Epithelial cell of esophagus (primary cell): Measurements from ENCODE around the gene MAN2B1.

Experiments used
- DNase-seq: peaks from one replicate; pipeline ENCODE4 v3.0.0; 2010; ENCODE audit warnings: low read depth
- H3K4me3 ChIP-seq: 2 replicates; pipeline ENCODE4 v1.5.1; 2011; ENCODE audit warnings: mild to moderate bottlenecking, low read length, control low read depth
- TF ChIP-seq, protein P1 (sequence below): IDR thresholded peaks from 2 replicates; pipeline ENCODE4 v1.5.1; 2011; ENCODE audit warnings: low read depth, mild to moderate bottlenecking, low read length, control low read depth, inconsistent platforms; ENCODE audit not compliant: insufficient read depth; ENCODE audit errors: missing control alignments

Gene MAN2B1

DNA sequence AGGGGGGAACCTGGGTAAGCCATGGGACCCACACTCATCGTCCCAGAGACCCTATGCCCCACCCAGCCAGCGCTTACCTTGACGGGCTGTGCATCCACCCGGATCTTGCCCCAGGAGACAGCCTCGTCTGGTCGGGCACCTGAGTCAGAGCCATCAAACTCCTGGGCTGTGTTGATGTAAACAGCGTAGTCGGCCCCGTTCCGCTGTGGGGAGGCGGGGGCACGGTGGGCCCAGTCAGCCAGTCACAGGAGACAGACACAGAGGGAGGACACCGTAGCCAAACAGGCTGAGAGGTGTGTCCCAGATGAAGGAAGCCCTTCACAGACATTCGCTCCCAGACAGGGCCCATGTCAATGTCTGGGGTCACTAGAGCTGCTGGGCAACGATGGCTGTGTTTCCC is 9.4 kb upstream of the MAN2B1 start:
- no peak for DNase-seq
- H3K4me3 ChIP-seq: no peak overlapping the region
- TF ChIP-seq, protein P1, sequence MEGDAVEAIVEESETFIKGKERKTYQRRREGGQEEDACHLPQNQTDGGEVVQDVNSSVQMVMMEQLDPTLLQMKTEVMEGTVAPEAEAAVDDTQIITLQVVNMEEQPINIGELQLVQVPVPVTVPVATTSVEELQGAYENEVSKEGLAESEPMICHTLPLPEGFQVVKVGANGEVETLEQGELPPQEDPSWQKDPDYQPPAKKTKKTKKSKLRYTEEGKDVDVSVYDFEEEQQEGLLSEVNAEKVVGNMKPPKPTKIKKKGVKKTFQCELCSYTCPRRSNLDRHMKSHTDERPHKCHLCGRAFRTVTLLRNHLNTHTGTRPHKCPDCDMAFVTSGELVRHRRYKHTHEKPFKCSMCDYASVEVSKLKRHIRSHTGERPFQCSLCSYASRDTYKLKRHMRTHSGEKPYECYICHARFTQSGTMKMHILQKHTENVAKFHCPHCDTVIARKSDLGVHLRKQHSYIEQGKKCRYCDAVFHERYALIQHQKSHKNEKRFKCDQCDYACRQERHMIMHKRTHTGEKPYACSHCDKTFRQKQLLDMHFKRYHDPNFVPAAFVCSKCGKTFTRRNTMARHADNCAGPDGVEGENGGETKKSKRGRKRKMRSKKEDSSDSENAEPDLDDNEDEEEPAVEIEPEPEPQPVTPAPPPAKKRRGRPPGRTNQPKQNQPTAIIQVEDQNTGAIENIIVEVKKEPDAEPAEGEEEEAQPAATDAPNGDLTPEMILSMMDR: no peak

- TF ChIP-seq, protein P1: no peak
- no peak for DNase-seq
- H3K4me3 ChIP-seq: no peak overlapping the region
Observed at GRCh38 chr19:12675399-12675798, 8.9 kb upstream of the MAN2B1 start.

DNA sequence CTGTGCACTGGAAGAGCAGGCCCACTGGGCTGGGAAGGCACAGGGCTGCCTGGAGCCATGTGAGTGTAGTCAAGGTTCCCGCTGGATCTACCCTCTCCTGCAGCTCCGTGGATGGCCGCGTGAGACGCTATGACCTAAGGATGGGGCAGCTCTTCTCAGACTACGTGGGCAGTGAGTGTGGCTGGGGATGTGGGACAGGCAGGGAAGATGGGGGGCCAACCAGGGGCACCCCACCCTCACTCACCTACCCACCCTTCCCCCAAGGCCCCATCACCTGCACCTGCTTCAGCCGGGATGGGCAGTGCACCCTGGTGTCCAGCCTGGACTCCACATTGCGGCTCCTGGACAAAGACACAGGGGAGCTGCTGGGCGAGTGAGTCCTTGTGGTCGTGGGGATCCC is 6.2 kb upstream of the MAN2B1 start:
- H3K4me3 ChIP-seq: no peak overlapping the region
- no peak for DNase-seq
- TF ChIP-seq, protein P1: no peak

DNA sequence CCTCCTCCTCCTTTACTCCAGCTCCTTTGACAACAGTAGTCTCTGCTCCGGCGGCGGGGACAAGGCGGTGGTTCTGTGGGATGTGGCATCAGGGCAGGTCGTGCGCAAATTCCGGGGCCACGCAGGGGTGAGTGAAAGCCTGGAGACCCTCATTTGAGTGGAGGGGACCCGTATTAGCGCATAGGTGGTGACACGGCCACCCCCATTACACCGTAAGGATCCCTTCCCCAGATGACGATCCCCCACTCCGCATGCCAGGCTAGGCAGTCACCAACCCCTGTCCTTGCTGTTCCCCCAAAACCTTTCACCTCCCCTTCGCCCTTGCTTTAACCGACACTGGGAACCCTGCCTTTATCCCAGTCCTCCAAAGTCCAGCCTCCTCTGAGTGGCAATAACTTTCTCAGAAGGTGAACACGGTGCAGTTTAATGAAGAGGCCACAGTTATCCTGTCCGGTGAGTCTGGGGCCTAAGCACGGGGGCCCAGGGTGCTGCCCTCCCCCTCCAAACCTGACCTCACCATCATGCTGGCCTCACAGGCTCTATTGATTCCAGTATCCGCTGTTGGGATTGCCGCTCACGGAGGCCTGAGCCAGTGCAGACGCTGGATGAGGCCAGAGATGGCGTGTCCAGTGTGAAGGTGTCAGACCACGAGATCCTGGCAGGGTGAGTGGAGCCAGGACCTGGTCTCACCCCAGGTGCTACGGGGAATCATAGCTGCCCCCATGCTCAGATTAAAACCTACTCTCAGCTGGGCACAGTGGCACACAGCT is 3.8 kb upstream of the MAN2B1 start:
- H3K4me3 ChIP-seq: peak overlapping the region; percentile 94
- TF ChIP-seq, protein P1: no peak
- no peak for DNase-seq

GRCh38 chr19:12669270-12670158 is 3.0 kb upstream of the MAN2B1 start:
- peak overlapping the region; percentile 94 for H3K4me3 ChIP-seq
- DNase-seq: peak; percentile 84
- TF ChIP-seq, protein P1: no peak

GRCh38 chr19:12668932-12669269 is 2.4 kb upstream of the MAN2B1 start:
- peak overlapping the region; percentile 94 for H3K4me3 ChIP-seq
- TF ChIP-seq, protein P1: no peak
- DNase-seq: peak; percentile 79

- DNase-seq: no peak
- peak overlapping the region; percentile 94 for H3K4me3 ChIP-seq
- TF ChIP-seq, protein P1: no peak
Observed at GRCh38 chr19:12668346-12668745, 1.8 kb upstream of the MAN2B1 start.
